Left lung (tissue), 10 donors: ENCODE results near the gene TBC1D23. TPM values are rescaled to one million over a fixed set of nuclear protein-coding genes. Genes with fewer than 3 reads are reported as not detected.

Source experiments
- ATAC-seq: fragments of 200-7000 bp; cut with Tn5 transposase; one replicate; pipeline ENCODE4 v1.9.1; 2020; ENCODE audit warnings: moderate library complexity
- DNase-seq, 4 donors: peaks; one replicate each; pipeline ENCODE4 v3.0.0-alpha.2; 2013 to 2020
- H3K27ac ChIP-seq, 2 donors: fragments of 200-600 bp; sonication (generic) in 1 of 2; one replicate each; pipeline versions ENCODE4 v1.5.0 to v1.8.0; 2020 to 2021
- H3K27me3 ChIP-seq, 2 donors: fragments of 200-600 bp; sonication (generic) in 1 of 2; one replicate each; pipeline versions ENCODE4 v1.5.0 to v1.8.0; 2020 to 2021
- H3K36me3 ChIP-seq, 2 donors: fragments of 200-600 bp; sonication (generic) in 1 of 2; one replicate each; pipeline versions ENCODE4 v1.5.0 to v1.8.0; 2020 to 2021
- H3K4me1 ChIP-seq, 2 donors: fragments of 200-600 bp; one replicate each; pipeline ENCODE4 v1.8.0; 2021
- H3K4me3 ChIP-seq, 2 donors: fragments of 200-600 bp; sonication (generic) in 1 of 2; one replicate each; pipeline versions ENCODE4 v1.5.0 to v1.8.0; 2020 to 2021; ENCODE audit warnings: mild to moderate bottlenecking in 1 of 2
- H3K9me3 ChIP-seq, 2 donors: fragments of 200-600 bp; sonication (generic) in 1 of 2; one replicate each; pipeline versions ENCODE4 v1.5.0 to v1.8.0; 2020 to 2021
- intact Hi-C, 2 donors: fragments of 100-400 bp; cut with DNase I; formaldehyde crosslinking; loops; one replicate each; pipeline versions ENCODE4 v1.11.2 to v1.14.2; 2022
- polyA plus RNA-seq, 6 donors: library from polyadenylated mRNA; unstranded; fragments of 120-200 nt; gene quantifications; one replicate each; pipeline ENCODE4 v1.2.1, GENCODE V29; 2013; ENCODE audit not compliant: insufficient read length in 6 of 6
- total RNA-seq, 2 donors: library from RNA; stranded (reverse); fragmentation: NEBNext Ultra II Directional; extraction: Animal tissue kit (Norgen Biotek cat#: 25700); gene quantifications; one replicate each; pipeline ENCODE4 v1.2.1, GENCODE V29; 2021
- TF ChIP-seq, protein P1 (sequence below), 2 donors: fragments of 200-600 bp; sonication (generic) in 1 of 2; IDR thresholded peaks; one replicate each; pipeline versions ENCODE4 v1.5.0 to v1.8.0; 2021; ENCODE audit warnings: antibody characterized with exemption in 2 of 2
- donor health status: DM: no; HTN: yes; CAD: no.
- donor health status: DM: no; HTN: no; CAD: no.

Gene TBC1D23
- total and polyA plus RNA-seq, 8 donors = 31.6 to 46.3 (median 37.9) TPM

DNA sequence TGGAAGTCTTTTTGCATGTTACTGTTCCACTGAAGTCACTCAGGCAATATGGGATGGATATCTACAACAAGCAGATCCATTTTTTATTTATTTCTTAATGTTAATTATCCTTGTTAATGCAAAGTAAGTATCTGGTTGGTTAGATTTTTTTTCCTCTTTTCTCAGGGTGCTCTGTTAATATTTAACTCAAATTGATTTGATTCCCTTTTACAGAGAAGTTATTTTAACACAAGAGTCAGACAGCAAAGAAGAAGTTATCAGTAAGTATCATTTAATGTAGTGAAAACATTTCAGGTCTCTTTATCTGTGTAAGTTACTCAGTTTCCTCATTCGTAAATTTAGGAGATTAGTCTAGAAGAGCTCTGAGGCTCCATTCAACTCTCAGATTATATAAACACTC, 34.3 kb downstream of the TBC1D23 start:
- intact Hi-C loops = no loop called here
- Histone ChIP-seq H3K36me3 (peaks cover 0 to 95% of the 10 kb centered on the region in 2 donors), H3K27ac (no peak overlapping the region), H3K9me3 (no peaks in the 10 kb centered on the region), H3K4me1 (no peaks in the 10 kb centered on the region), H3K27me3 (no peaks in the 10 kb centered on the region), H3K4me3 (no peak overlapping the region)
- DNase-seq (no peak), ATAC-seq (no peak)
- TF ChIP-seq, protein P1, sequence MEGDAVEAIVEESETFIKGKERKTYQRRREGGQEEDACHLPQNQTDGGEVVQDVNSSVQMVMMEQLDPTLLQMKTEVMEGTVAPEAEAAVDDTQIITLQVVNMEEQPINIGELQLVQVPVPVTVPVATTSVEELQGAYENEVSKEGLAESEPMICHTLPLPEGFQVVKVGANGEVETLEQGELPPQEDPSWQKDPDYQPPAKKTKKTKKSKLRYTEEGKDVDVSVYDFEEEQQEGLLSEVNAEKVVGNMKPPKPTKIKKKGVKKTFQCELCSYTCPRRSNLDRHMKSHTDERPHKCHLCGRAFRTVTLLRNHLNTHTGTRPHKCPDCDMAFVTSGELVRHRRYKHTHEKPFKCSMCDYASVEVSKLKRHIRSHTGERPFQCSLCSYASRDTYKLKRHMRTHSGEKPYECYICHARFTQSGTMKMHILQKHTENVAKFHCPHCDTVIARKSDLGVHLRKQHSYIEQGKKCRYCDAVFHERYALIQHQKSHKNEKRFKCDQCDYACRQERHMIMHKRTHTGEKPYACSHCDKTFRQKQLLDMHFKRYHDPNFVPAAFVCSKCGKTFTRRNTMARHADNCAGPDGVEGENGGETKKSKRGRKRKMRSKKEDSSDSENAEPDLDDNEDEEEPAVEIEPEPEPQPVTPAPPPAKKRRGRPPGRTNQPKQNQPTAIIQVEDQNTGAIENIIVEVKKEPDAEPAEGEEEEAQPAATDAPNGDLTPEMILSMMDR (IDR thresholded peaks at IDR 0.05) = no peak

DNA sequence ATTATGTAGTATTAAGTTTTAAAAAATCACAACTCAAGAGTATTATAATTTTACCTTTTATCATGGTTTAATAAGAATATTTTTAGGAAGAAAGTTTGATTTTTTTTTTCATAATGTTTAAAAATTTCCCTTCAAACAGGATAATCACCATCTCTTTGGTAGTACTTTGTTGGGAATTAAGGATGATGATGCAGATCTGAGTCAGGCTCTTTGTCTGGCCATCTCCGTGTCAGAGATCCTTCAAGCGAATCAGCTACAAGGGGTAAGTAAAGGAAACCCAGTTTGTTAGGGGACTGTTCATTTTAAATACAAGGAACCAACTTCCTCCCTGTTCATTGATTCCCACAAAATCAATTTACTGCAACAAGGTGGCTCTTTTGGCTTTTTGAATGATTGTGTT, 37.0 kb downstream of the TBC1D23 start:
- Histone ChIP-seq H3K27me3 (no peaks in the 10 kb centered on the region), H3K27ac (no peak overlapping the region), H3K4me1 (no peaks in the 10 kb centered on the region), H3K36me3 (peaks cover 0 to 97% of the 10 kb centered on the region in 2 donors), H3K4me3 (no peak overlapping the region), H3K9me3 (no peaks in the 10 kb centered on the region)
- ATAC-seq (no peak), DNase-seq (no peak)
- intact Hi-C loops = no loop called here
- TF ChIP-seq, protein P1 (IDR thresholded peaks at IDR 0.05) = no peak

DNA sequence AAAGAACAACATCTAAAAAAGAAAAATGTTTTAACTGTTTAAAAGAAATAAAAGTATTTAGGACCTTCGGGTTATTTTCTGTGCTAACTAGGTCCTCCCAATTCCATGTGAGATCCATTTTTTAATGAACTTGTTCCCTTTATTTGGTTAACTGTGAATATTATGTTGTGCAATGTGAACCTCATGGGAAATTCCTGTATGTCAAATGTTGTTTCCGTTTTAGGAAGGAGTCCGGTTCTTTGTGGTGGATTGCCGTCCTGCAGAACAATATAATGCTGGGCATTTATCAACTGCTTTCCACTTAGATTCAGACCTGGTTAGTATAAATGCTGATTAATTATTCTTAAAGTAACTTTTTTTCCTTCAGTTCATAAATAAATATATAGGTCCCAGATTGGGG, 38.2 kb downstream of the TBC1D23 start:
- H3K9me3 ChIP-seq = no peaks in the 10 kb centered on the region
- H3K4me1 ChIP-seq = no peaks in the 10 kb centered on the region
- H3K36me3 ChIP-seq = peaks cover 0 to 87% of the 10 kb centered on the region in 2 donors
- no peak overlapping the region for H3K27ac ChIP-seq
- no peak for ATAC-seq
- H3K27me3 ChIP-seq = no peaks in the 10 kb centered on the region
- H3K4me3 ChIP-seq = no peak overlapping the region
- intact Hi-C loops = no loop called here
- TF ChIP-seq, protein P1 (IDR thresholded peaks at IDR 0.05) = no peak
- DNase-seq = no peak

DNA sequence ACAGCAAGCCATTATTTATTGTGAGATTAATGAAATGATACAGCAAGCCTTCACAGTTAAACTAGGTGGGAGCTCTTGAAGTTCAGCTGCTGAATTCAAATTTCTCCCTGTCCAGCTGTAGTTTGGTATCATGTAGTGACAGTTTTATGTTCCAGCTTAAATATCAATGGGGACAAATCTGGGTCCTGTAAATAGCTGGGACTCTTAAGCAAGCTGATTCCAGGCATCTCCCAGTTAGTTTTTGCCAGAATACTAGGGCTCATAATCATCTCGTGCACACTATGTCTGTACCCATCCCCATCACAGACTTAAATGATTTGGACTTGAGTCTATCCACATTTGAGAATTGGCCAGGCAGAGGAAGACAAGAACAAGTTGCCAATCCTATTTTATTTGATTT, 45.9 kb downstream of the TBC1D23 start:
- no peak overlapping the region for H3K4me3 ChIP-seq
- H3K4me1 ChIP-seq = peaks cover 0 to 8% of the 10 kb centered on the region in 2 donors
- intact Hi-C loops = no loop called here
- TF ChIP-seq, protein P1 (IDR thresholded peaks at IDR 0.05) = no peak
- ATAC-seq (no peak), DNase-seq (no peak)
- no peaks in the 10 kb centered on the region for H3K27me3 ChIP-seq
- H3K36me3 ChIP-seq = peaks cover 0 to 76% of the 10 kb centered on the region in 2 donors
- no peak overlapping the region for H3K27ac ChIP-seq
- no peaks in the 10 kb centered on the region for H3K9me3 ChIP-seq

DNA sequence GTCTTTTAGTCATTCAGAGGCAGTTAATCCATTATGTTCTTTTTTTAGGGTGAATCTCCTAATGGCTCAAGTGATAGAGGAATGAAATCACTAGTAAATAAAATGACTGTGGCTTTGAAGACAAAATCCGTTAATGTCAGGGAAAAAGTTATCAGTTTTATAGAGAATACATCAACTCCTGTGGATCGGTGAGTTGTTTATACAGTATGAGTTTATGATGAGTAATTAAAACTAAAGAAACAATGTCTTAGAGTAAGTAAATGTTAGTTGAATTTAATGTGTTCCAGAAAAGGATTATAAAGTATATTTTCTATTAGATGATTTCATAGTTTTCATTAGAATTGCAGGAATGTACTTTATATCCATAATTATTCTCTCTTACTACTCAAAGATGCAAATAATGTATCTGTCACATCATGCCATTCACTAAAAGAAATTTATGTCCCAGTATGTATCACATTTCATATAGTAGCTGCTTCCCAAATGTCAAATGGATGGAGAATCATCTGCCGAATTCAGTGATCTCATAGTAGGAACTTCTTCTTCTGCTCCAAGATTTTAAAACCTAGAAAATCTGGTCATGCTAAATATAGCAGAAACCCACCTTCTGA, 49.7 kb downstream of the TBC1D23 start:
- Histone ChIP-seq H3K9me3 (no peaks in the 10 kb centered on the region), H3K4me3 (no peak overlapping the region), H3K27me3 (no peaks in the 10 kb centered on the region), H3K36me3 (peaks cover 0 to 78% of the 10 kb centered on the region in 2 donors), H3K4me1 (peaks cover 0 to 8% of the 10 kb centered on the region in 2 donors), H3K27ac (no peak overlapping the region)
- TF ChIP-seq, protein P1 (IDR thresholded peaks at IDR 0.05) = no peak
- ATAC-seq = no peak
- no peak for DNase-seq
- intact Hi-C loops = loop anchor here in 1 of 2 donors (10.0 kb wide), 1 partner anchor 284 kb away; no protein-coding TSS in a partner anchor
